ENCODE data around the gene ALG14.
"Not testable (repeated sequence)": the region's sequence is repeated elsewhere in the genome, so short reads cannot be mapped to it uniquely, and the experiment has no call there.

The ALG14 gene

DNA sequence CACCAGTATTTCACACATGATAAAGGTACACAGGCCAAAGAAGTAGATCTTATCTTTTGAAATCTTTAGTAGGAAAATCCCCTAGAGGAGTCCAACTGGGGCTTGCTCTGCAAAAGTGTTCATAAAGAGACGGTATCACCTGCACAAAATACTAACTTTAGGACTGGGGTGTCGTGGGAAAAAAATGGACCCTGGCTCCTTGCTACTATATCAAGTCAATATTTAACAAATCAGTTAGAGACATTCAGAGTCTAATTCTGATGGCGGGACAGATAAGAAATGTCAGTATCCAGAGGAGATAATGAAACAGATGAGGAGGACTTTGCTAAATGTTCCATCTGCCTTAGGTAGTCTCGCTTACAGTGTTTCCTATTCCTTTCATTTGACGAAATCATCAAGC, 120.2 kb downstream of the ALG14 start:
- no peaks in the 10 kb centered on the region for H3K27me3 ChIP-seq (ENCODE audit: low read depth)
- no peak overlapping the region for H3K4me3 ChIP-seq
- no peaks in the 10 kb centered on the region for H3K36me3 ChIP-seq (replicated peaks)
- no peaks in the 10 kb centered on the region for H3K4me1 ChIP-seq
- no peak for DNase-seq (ENCODE audit: low spot score in 2 of 2)
- H3K9me3 ChIP-seq: no peaks in the 10 kb centered on the region
- in situ Hi-C loops (cut with MboI; ENCODE audit: low sequenced_read_pairs): no loop called here

DNA sequence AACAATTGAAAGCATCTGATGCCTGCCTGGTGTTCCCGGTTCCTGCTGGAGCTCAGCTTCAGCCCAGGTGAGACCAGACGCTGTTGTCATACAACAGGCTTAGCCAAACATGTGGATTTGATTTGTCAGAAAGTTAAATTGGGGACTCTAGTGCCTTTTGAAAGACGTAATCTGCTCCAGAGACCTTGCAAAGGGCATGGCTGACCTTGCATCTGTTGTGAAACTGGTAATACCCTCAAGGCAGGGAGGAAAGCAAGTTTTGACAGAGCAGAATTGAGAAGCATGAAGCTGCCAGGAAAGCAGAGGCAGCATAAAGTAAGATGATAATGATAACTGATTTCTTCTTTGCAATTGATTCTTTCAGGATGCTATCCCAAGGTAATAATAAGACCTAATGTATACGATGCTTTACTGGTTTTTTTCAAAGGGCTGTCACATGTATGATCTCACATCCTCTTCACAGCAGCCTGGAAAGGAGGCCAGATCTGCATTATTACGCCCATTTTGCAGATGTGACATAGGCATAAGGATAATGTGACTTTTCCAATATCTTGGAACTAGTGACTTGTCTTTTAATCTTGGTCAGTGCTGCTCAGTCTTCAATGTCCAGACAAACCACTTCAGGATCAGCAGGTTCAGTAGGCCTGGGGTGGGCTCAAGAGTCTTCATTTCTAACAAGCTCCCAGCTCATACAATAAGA, 121.1 kb downstream of the ALG14 start:
- no peaks in the 10 kb centered on the region for H3K9me3 ChIP-seq
- DNase-seq (ENCODE audit: low spot score in 2 of 2): no peak
- no peaks in the 10 kb centered on the region for H3K36me3 ChIP-seq (replicated peaks)
- no peaks in the 10 kb centered on the region for H3K27me3 ChIP-seq (ENCODE audit: low read depth)
- H3K4me3 ChIP-seq: no peak overlapping the region
- in situ Hi-C loops (cut with MboI; ENCODE audit: low sequenced_read_pairs): no loop called here
- no peaks in the 10 kb centered on the region for H3K4me1 ChIP-seq

DNA sequence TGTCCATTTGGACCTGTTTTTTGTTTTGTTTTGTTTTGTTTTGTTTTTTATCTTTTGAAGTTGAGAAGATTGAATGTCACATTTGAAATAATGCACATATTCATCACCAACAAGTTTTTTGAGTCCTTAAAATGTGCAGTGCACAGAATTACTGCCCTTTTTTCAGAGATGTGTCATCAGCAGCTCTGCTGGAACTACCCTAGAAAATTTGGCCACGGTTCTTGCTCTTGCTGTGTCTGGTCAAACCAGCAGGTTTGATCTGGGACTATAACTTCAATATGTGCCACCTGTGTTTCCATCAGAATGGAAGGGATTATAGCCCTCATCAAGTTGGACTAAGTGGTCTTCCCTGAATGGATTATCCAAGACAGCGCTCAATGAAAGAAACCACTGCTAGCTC, 121.7 kb downstream of the ALG14 start:
- DNase-seq (ENCODE audit: low spot score in 2 of 2): no peak
- Histone ChIP-seq H3K9me3 (no peaks in the 10 kb centered on the region), H3K4me3 (no peak overlapping the region), H3K27me3 (ENCODE audit: low read depth) (no peaks in the 10 kb centered on the region), H3K4me1 (no peaks in the 10 kb centered on the region), H3K36me3 (replicated peaks) (no peaks in the 10 kb centered on the region)
- in situ Hi-C loops (cut with MboI; ENCODE audit: low sequenced_read_pairs): no loop called here

DNA sequence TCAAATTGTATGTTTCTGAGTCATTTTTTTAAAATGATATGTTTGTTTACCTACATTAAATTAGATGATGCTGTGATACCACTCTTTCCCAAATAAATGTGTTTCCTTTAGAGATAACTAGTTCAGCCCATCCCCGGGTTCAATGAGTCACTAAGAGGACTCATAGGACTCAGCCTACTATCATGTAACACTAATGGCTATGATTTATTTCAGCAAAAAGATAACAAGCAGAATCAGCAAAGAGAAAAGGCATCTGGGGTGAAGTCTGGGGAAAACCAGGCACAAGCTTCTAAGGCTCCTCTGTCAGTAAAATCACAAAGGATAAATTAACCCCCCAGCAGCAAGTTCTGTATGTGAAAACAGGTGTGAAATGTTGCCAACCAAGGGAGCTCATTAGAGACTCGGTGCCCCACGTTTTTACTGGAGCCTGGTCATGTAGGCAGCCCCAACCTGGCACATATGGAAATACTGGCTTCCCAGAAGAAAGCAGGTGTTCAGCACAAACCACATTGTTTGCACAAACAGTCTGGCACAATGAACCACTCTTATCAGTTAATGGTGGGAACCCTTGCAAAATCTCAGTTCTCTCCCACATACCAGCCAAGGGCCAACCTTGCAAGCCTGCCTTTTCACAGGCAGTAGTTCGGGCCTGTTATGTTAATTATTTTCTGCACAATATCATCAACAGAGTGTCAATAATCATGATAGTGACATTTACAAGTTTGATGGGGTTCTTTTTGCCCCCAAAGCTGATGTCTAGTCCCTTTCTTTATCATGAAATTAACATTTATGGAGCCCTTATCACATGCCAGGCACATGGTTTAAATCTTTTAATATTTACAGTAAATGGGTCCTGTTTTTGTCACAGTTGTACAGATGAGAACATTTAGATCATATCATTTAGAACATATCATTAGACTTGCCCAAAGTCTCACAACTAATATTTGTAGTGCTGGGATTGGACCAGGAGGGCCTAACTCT, 122.8 kb downstream of the ALG14 start:
- H3K4me3 ChIP-seq: no peak overlapping the region
- H3K27me3 ChIP-seq (ENCODE audit: low read depth): no peaks in the 10 kb centered on the region
- H3K9me3 ChIP-seq: no peaks in the 10 kb centered on the region
- no peaks in the 10 kb centered on the region for H3K36me3 ChIP-seq (replicated peaks)
- DNase-seq (ENCODE audit: low spot score in 2 of 2): no peak
- no peaks in the 10 kb centered on the region for H3K4me1 ChIP-seq
- in situ Hi-C loops (cut with MboI; ENCODE audit: low sequenced_read_pairs): no loop called here

DNA sequence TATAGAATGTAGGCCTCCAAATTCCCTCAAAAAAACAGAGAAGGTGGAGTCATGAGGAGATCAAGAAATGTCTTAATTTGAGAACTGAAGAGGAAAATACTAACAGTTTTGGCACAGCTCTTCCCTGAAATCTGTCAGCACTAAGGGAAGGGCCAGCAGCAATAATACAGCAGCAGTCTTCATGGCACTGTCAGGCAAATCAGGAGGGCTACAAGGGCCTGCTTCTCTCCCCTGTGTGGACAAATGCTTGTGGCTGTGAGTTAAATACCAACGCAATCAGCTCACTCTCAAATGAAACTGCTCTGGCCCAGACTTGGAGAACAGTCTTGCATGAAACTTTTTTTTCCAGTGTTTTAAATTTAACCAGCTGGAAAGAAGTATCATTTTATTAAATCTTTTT, 125.3 kb downstream of the ALG14 start:
- no peaks in the 10 kb centered on the region for H3K4me1 ChIP-seq
- no peaks in the 10 kb centered on the region for H3K36me3 ChIP-seq (replicated peaks)
- H3K27me3 ChIP-seq (ENCODE audit: low read depth): no peaks in the 10 kb centered on the region
- no peaks in the 10 kb centered on the region for H3K9me3 ChIP-seq
- DNase-seq (ENCODE audit: low spot score in 2 of 2): no peak
- no peak overlapping the region for H3K4me3 ChIP-seq
- in situ Hi-C loops (cut with MboI; ENCODE audit: low sequenced_read_pairs): no loop called here

DNA sequence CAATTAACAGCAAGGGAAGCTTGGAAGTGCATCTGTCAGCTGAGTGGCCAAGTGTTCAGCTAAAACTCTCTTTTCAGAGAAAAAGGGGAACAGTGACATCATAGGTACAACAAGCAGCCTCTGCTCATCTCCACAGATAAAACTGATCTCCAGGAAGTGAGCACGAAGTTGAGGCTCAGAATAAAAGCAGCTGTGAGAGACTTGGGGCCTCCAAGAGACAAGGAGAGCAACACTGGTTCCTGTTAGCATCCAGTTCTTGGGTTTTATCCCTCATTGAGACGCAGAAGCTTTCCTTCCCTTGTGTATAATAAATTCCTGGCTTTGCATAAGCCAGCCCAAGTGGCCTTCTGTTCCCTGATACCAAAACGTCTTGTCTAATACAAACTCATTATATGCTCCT, 125.9 kb downstream of the ALG14 start:
- in situ Hi-C loops (cut with MboI; ENCODE audit: low sequenced_read_pairs): no loop called here
- no peak overlapping the region for H3K4me3 ChIP-seq
- no peak for DNase-seq (ENCODE audit: low spot score in 2 of 2)

DNA sequence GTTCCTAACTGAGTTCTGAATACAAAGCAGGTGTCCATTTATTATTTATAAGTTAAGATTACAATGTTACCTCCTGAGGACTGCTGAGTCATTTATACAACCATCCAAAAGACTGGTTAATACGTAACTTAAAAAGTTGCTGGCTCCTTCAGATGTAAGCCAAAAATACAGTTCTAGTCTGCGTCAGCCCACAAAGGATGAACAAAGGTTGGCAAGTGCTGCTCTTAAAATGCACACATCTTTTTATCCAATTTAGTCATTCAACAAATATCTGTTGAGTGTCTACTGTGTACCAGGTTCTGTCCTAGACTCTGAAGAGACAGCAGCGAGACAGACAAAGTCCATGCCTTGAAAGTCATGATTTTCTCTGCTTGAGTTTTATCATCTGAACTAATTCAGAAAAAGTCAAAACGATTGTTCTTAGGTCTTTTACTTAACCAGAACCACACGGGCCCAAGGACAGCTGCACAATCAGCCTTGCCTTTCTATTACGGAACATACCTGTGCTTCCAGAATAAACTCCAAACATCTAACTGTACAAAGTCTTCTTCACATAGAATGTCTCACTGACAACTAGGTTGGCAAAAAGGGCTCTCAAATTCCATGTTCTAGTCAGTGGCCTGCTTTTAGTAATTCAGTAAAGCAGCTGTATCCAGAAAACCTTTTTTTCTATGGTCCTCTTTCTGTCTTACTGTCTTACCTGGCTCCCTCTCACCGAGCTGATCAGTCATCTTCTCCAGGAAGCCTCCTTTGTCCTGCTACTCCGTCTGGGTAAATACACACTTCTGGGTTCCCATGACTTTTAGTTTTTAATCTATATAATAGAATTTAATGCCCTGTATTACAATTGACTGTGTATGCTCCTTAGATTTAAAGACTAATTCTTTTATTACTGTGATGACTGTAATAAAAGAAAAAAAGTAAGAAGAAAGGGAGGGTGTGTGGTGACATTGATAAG, 130.3 kb downstream of the ALG14 start:
- in situ Hi-C loops (cut with MboI; ENCODE audit: low sequenced_read_pairs): no loop called here

More for the DNA sequence above, 125.9 kb downstream of the ALG14 start:
- H3K9me3 ChIP-seq: no peaks in the 10 kb centered on the region
- no peaks in the 10 kb centered on the region for H3K27me3 ChIP-seq (ENCODE audit: low read depth)
- H3K36me3 ChIP-seq (replicated peaks): no peaks in the 10 kb centered on the region
- H3K4me1 ChIP-seq: no peaks in the 10 kb centered on the region

DNA sequence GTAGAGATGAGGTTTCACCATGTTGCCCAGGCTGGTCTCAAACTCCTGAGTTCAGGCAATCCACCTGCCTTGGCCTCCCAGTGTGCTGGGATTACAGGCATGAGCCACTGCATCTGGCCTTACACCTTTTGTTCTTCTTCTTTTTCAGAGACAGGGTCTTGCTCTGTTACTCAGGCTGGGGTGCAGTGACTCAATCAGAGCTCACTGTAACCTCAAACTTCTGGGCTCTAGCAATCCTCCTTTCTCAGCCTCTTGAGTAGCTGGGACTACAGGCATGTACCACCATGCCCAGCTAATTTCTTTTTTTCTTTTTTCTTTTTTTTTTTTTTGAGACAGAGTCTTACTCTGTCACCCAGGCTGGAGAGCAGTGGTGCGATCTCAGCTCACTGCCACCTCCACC, 131.3 kb downstream of the ALG14 start:
- H3K36me3 ChIP-seq (replicated peaks); H3K9me3 ChIP-seq; H3K4me3 ChIP-seq; H3K27me3 ChIP-seq (ENCODE audit: low read depth); DNase-seq (ENCODE audit: low spot score in 2 of 2); in situ Hi-C loops (cut with MboI; ENCODE audit: low sequenced_read_pairs): not testable (repeated sequence)
- peaks cover 32% of the 10 kb centered on the region for H3K4me1 ChIP-seq

More for the DNA sequence above, 130.3 kb downstream of the ALG14 start:
- Histone ChIP-seq H3K36me3 (replicated peaks) (no peaks in the 10 kb centered on the region), H3K9me3 (no peaks in the 10 kb centered on the region), H3K4me1 (peaks cover 25% of the 10 kb centered on the region), H3K4me3 (no peak overlapping the region), H3K27me3 (ENCODE audit: low read depth) (no peaks in the 10 kb centered on the region)
- DNase-seq (ENCODE audit: low spot score in 2 of 2): no peak

DNA sequence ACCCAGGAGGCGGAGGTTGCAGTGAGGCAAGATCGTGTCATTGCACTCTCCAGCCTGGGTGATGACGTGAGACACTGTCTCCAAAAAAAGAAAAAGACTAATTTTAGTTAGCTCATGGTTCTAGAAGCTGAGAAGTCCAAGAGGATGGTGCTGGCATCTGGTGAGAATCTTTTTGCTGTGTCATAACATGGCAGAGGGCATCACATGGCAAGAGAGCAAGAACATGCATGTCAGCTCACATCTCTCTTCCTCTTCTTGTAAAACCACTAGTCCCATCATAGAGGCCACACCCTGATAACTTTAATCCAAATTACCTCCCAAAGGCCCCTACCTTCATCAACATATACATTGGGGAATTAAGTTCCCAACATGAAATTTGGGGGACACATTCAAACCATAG, 132.0 kb downstream of the ALG14 start:
- no peak for DNase-seq (ENCODE audit: low spot score in 2 of 2)
- in situ Hi-C loops (cut with MboI; ENCODE audit: low sequenced_read_pairs): no loop called here

DNA sequence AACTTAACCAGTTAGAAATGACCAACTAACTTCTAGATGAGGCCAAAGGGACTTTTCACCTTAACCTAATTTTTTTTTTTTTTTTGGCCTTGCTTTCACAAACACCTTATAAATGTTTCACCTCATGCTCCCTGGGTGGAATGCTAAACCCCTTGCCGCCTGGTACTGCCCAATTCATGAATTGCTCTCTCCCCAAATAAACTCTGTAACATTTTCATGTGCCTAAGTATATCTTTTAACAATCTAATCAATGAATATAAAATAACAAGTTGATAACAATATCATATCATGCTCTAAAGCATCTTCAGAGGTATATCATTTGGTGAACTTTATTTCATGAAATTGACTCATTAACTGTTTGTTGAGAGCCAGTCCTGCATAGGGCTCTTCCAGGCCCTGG, 134.9 kb downstream of the ALG14 start:
- H3K36me3 ChIP-seq (replicated peaks): no peaks in the 10 kb centered on the region
- DNase-seq (ENCODE audit: low spot score in 2 of 2): no peak
- H3K4me1 ChIP-seq: peaks cover 57% of the 10 kb centered on the region
- no peaks in the 10 kb centered on the region for H3K27me3 ChIP-seq (ENCODE audit: low read depth)
- in situ Hi-C loops (cut with MboI; ENCODE audit: low sequenced_read_pairs): no loop called here
- H3K4me3 ChIP-seq: no peak overlapping the region
- H3K9me3 ChIP-seq: no peaks in the 10 kb centered on the region

More for the DNA sequence above, 132.0 kb downstream of the ALG14 start:
- Histone ChIP-seq H3K4me3 (no peak overlapping the region), H3K27me3 (ENCODE audit: low read depth) (no peaks in the 10 kb centered on the region), H3K4me1 (peaks cover 39% of the 10 kb centered on the region), H3K36me3 (replicated peaks) (no peaks in the 10 kb centered on the region), H3K9me3 (no peaks in the 10 kb centered on the region)

DNA sequence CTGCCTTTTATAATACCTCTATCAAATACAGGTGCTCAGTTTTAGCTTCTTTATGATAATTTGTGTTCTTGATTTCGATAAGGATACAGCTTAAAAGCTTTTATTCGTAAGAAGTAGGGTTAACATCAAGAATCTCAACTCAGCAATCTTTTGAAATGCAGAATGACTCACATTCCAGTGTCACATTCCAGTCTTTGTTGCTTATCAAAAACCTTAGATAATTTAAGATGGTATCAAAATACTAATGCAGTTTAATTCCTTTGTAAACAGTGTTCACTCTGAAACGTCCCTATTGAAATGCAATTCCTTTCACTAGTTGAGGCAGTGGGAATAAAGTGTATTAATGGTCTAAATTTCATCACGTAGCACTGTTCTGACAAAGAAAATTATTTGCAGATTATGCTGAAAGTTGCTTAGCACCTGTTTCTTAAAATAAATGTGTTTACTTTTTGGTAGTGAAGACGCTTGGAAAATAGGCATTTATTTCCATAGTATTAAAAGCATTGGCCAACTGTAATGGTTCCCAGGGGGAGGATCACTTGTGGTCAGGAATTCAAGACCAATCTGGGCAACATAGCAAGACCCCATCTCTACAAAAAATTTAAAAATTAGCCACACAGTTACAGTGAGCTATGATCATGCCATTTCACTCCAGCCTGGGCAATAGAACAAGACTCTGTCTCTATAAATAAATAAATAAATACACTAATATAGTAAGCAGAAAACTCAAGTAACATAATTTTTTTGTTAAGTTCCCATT, 135.7 kb downstream of the ALG14 start:
- no peak overlapping the region for H3K4me3 ChIP-seq
- peaks cover 57% of the 10 kb centered on the region for H3K4me1 ChIP-seq
- DNase-seq (ENCODE audit: low spot score in 2 of 2): peak; percentile 61 to 100
- H3K9me3 ChIP-seq: no peaks in the 10 kb centered on the region
- H3K27me3 ChIP-seq (ENCODE audit: low read depth): no peaks in the 10 kb centered on the region
- H3K36me3 ChIP-seq (replicated peaks): no peaks in the 10 kb centered on the region
- in situ Hi-C loops (cut with MboI; ENCODE audit: low sequenced_read_pairs): no loop called here

DNA sequence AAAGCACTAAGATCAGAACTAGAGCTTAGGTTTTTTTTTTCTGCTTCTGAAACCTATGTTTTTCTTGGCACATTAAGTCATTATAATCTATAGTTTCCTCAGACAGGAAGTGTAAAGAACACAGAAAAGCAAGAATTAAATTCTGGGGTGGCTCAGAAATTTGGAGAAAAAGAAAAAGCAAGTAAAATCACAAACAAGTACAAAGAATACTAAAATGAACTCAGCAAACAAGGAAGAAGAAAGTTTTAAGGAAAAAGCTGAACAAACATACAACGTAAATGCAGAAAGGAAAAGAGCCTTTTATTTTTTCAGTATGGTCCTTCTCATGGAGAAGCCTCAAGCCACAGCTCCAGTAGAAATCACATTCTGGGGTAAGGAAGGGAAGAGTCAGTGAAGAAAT, 137.3 kb downstream of the ALG14 start:
- Histone ChIP-seq H3K27me3 (ENCODE audit: low read depth) (no peaks in the 10 kb centered on the region), H3K36me3 (replicated peaks) (no peaks in the 10 kb centered on the region), H3K4me1 (peaks cover 62% of the 10 kb centered on the region), H3K4me3 (no peak overlapping the region), H3K9me3 (no peaks in the 10 kb centered on the region)
- in situ Hi-C loops (cut with MboI; ENCODE audit: low sequenced_read_pairs): no loop called here
- DNase-seq (ENCODE audit: low spot score in 2 of 2): no peak

DNA sequence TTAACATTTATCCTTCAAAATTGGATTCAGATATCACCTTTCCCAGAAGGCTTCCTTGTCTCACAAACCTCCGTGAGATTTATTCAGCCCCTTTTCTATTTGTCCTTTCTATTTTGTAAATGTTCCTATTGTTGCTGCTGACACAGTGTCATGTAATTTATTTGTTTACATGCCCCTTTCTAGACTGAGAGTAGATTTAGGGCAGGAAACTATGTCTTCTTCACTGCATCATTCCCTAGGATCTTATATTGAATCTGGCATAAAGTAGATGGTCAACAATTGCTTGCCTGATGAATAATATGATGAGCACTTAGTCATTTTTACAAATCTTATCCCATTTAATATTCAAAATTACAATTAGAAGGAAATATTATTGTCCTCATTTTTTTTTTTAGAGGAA, 137.7 kb downstream of the ALG14 start:
- Histone ChIP-seq H3K27me3 (ENCODE audit: low read depth) (no peaks in the 10 kb centered on the region), H3K9me3 (no peaks in the 10 kb centered on the region), H3K4me3 (no peak overlapping the region), H3K4me1 (peaks cover 59% of the 10 kb centered on the region), H3K36me3 (replicated peaks) (no peaks in the 10 kb centered on the region)
- DNase-seq (ENCODE audit: low spot score in 2 of 2): no peak
- in situ Hi-C loops (cut with MboI; ENCODE audit: low sequenced_read_pairs): no loop called here

All from HAP-1 (cell line).